Endothelial cell (in vitro differentiated cells): ENCODE results near the gene FBXL7. TPM values are rescaled to one million over a fixed set of nuclear protein-coding genes. Genes with fewer than 3 reads are reported as not detected.
A peak's percentile ranks its signal among the peaks of the same experiment; 100 is the strongest.

Experiments used
- DNase-seq: peaks from one replicate; pipeline ENCODE4 v3.0.0; 2021; ENCODE audit warnings: low spot score
- H3K27ac Mint-ChIP-seq: one replicate; pipeline ENCODE4 v1.8.0; 2021; ENCODE audit warnings: mixed read lengths, inconsistent platforms; ENCODE audit not compliant: unreplicated experiment
- H3K27me3 Mint-ChIP-seq: one replicate; pipeline ENCODE4 v1.8.0; 2021; ENCODE audit warnings: mild to moderate bottlenecking, moderate library complexity, mixed read lengths, inconsistent platforms; ENCODE audit not compliant: unreplicated experiment
- H3K36me3 Mint-ChIP-seq: one replicate; pipeline ENCODE4 v1.8.0; 2021; ENCODE audit warnings: mild to moderate bottlenecking, low read depth, mixed read lengths, inconsistent platforms; ENCODE audit not compliant: unreplicated experiment
- H3K4me1 Mint-ChIP-seq: one replicate; pipeline ENCODE4 v1.8.0; 2021; ENCODE audit warnings: mild to moderate bottlenecking, mixed read lengths, inconsistent platforms; ENCODE audit not compliant: unreplicated experiment
- H3K4me3 Mint-ChIP-seq: one replicate; pipeline ENCODE4 v1.8.0; 2021; ENCODE audit warnings: mild to moderate bottlenecking, mixed read lengths, inconsistent platforms; ENCODE audit not compliant: unreplicated experiment
- H3K9me3 Mint-ChIP-seq: one replicate; pipeline ENCODE4 v1.8.0; 2021; ENCODE audit warnings: mixed read lengths, inconsistent platforms; ENCODE audit not compliant: unreplicated experiment
- CTCF ChIP-seq: fragments of 200-600 bp; sonication (generic); IDR thresholded peaks from one replicate; pipeline ENCODE4 v1.5.0; 2021; ENCODE audit warnings: antibody characterized with exemption; ENCODE audit not compliant: unreplicated experiment
- total RNA-seq: library from RNA; stranded (reverse); fragmentation: NEBNext Ultra II Directional; extraction: Animal tissue kit (Norgen Biotek cat#: 25700); gene quantifications from one replicate; pipeline ENCODE4 v1.2.1, GENCODE V29; 2021; ENCODE audit not compliant: unreplicated experiment

FBXL7 gene
- total RNA-seq, 1 donor from 2014 or later, result 63.8 TPM

- no peak for DNase-seq
- no peak overlapping the region for H3K27ac Mint-ChIP-seq
- no peak for TF ChIP-seq CTCF
- H3K27me3 Mint-ChIP-seq, result peaks cover 3% of the 10 kb centered on the region
- no peak overlapping the region for H3K4me3 Mint-ChIP-seq
- H3K9me3 Mint-ChIP-seq, result no peaks in the 10 kb centered on the region
- H3K36me3 Mint-ChIP-seq, result peaks cover 8% of the 10 kb centered on the region
- peaks cover 19% of the 10 kb centered on the region for H3K4me1 Mint-ChIP-seq
Observed at GRCh38 chr5:15929611-15930263, 429.8 kb downstream of the FBXL7 start.

GRCh38 chr5:15932066-15932465, 432.1 kb downstream of the FBXL7 start:
- Mint-ChIP-seq H3K27ac (no peak overlapping the region), H3K4me1 (peaks cover 21% of the 10 kb centered on the region), H3K9me3 (no peaks in the 10 kb centered on the region), H3K27me3 (peaks cover 4% of the 10 kb centered on the region), H3K4me3 (no peak overlapping the region), H3K36me3 (peaks cover 26% of the 10 kb centered on the region)
- no peak for TF ChIP-seq CTCF
- no peak for DNase-seq

DNA sequence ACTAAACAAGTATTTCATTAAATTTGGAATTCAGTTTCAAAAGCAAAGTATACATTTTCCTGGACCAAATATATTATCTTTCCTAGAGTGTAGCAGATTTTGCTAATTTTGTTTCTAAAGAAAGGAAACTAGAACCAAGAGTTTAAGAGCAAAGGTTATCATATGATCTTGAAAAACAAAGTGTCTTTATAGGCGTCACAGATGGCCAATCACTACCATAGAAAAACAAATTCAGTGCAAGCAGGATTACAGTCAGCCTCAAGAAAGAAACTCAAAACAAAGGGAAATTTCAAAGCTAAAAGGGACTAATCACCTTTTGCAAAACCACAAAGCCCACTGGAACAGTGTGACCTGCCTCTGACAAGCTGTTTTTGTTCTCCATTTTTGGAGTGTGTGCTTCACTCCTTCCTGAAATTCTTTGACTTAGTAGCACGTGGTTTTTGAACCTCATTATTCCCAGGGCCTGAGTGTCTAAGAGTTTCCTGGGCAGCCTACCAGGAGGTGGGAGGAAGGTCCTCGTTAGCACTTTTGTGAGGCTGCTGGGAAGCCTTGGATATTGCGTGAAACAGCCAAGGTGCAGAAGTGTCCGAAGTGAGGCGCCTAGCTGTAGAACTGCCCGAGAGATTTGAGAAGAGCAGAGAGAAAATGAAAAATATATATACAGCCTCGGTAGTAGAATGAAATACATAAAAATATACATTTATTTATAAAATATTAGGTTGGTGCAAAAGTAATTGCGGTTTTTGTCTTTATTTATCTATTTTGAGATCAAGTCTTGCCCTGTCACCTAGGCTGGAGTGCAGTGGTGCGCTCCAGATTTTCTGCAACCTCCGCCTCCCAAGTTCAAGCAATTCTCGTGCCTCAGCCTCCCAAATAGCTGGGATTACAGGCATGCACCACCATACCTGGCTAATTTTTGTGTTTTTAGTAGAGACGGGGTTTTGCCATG, 433.6 kb downstream of the FBXL7 start:
- Mint-ChIP-seq H3K9me3 (no peaks in the 10 kb centered on the region), H3K4me1 (peaks cover 35% of the 10 kb centered on the region), H3K4me3 (no peak overlapping the region), H3K36me3 (peaks cover 41% of the 10 kb centered on the region), H3K27me3 (peaks cover 9% of the 10 kb centered on the region), H3K27ac (peak overlapping the region; percentile 32)
- no peak for DNase-seq
- no peak for TF ChIP-seq CTCF

- peaks cover 43% of the 10 kb centered on the region for H3K4me1 Mint-ChIP-seq
- DNase-seq, result no peak
- H3K27ac Mint-ChIP-seq, result no peak overlapping the region
- no peaks in the 10 kb centered on the region for H3K9me3 Mint-ChIP-seq
- peaks cover 48% of the 10 kb centered on the region for H3K36me3 Mint-ChIP-seq
- H3K27me3 Mint-ChIP-seq, result peaks cover 10% of the 10 kb centered on the region
- peak overlapping the region; percentile 26 for H3K4me3 Mint-ChIP-seq
- TF ChIP-seq CTCF, result no peak
Observed at GRCh38 chr5:15936505-15937245, 436.7 kb downstream of the FBXL7 start.
